Trophoblast cell (in vitro differentiated cells and primary cell): ENCODE results near the gene ZNF25.
A peak's percentile ranks its signal among the peaks of the same experiment; 100 is the strongest.

Source experiments
- DNase-seq, 2 donors: peaks; one replicate each; pipeline ENCODE4 v3.0.0-alpha.2; 2016
- H2AFZ ChIP-seq: 2 replicates; pipeline ENCODE4 v1.6.1; 2013; ENCODE audit warnings: low read length, moderate library complexity, mild to moderate bottlenecking; ENCODE audit not compliant: insufficient read depth, poor library complexity
- H2AK5ac ChIP-seq: 2 replicates; pipeline ENCODE4 v1.6.1; 2013; ENCODE audit warnings: mild to moderate bottlenecking, low read length
- H2BK120ac ChIP-seq: 2 replicates; pipeline ENCODE4 v1.6.1; 2013; ENCODE audit warnings: low read length, mild to moderate bottlenecking, moderate library complexity; ENCODE audit not compliant: insufficient read depth, poor library complexity
- H2BK12ac ChIP-seq: 2 replicates; pipeline ENCODE4 v1.6.1; 2013; ENCODE audit warnings: mild to moderate bottlenecking, low read length, moderate library complexity
- H2BK5ac ChIP-seq: 2 replicates; pipeline ENCODE4 v1.6.1; 2013; ENCODE audit warnings: low read length, low read depth, moderate library complexity, mild to moderate bottlenecking; ENCODE audit not compliant: poor library complexity
- H3K14ac ChIP-seq: 2 replicates; pipeline ENCODE4 v1.6.1; 2013; ENCODE audit warnings: mild to moderate bottlenecking, low read length
- H3K18ac ChIP-seq: 2 replicates; pipeline ENCODE4 v1.6.1; 2013; ENCODE audit warnings: mild to moderate bottlenecking, low read length
- H3K23ac ChIP-seq: 2 replicates; pipeline ENCODE4 v1.6.1; 2013; ENCODE audit warnings: low read length
- H3K27ac ChIP-seq: 2 replicates; pipeline ENCODE4 v1.5.1; 2013; ENCODE audit warnings: low read depth, mild to moderate bottlenecking, inconsistent platforms, low read length, moderate library complexity
- H3K27me3 ChIP-seq: 2 replicates; pipeline ENCODE4 v1.6.1; 2013; ENCODE audit warnings: inconsistent platforms, mild to moderate bottlenecking, low read length, moderate library complexity; ENCODE audit not compliant: insufficient read depth
- H3K36me3 ChIP-seq, 2 experiments: 1 replicate in 1 of 2; 2 replicates in 1 of 2; pipeline ENCODE4 v1.6.1; 2013; ENCODE audit warnings: low read length in 2 of 2, mild to moderate bottlenecking in 2 of 2, moderate library complexity in 1 of 2; ENCODE audit not compliant: insufficient read depth in 2 of 2, control insufficient read depth in 1 of 2
- H3K4ac ChIP-seq: 2 replicates; pipeline ENCODE4 v1.6.1; 2013; ENCODE audit warnings: low read depth, mild to moderate bottlenecking, low read length, moderate library complexity
- H3K4me1 ChIP-seq, 2 experiments: 1 replicate in 1 of 2; 2 replicates in 1 of 2; pipeline ENCODE4 v1.6.1; 2013; ENCODE audit warnings: low read length in 2 of 2, mild to moderate bottlenecking in 2 of 2, moderate library complexity in 1 of 2; ENCODE audit not compliant: insufficient read depth in 2 of 2, control insufficient read depth in 1 of 2
- H3K4me2 ChIP-seq: 2 replicates; pipeline ENCODE4 v1.6.1; 2013; ENCODE audit warnings: inconsistent platforms, mild to moderate bottlenecking, low read length, moderate library complexity
- H3K4me3 ChIP-seq: 2 replicates; pipeline ENCODE4 v1.5.1; 2013; ENCODE audit warnings: mild to moderate bottlenecking, low read depth, low read length, inconsistent platforms
- H3K79me1 ChIP-seq: one replicate; pipeline ENCODE4 v1.6.1; 2013; ENCODE audit warnings: low read length
- H3K79me2 ChIP-seq: 2 replicates; pipeline ENCODE4 v1.6.1; 2013; ENCODE audit warnings: low read length, mild to moderate bottlenecking; ENCODE audit not compliant: control insufficient read depth, insufficient read depth, poor library complexity
- H3K9ac ChIP-seq: 2 replicates; pipeline ENCODE4 v1.6.1; 2013; ENCODE audit warnings: mild to moderate bottlenecking, low read length
- H3K9me3 ChIP-seq: 2 replicates; pipeline ENCODE4 v1.6.1; 2013; ENCODE audit warnings: low read depth, mild to moderate bottlenecking, control low read depth, inconsistent platforms, low read length; ENCODE audit not compliant: insufficient read depth
- H4K12ac ChIP-seq: 2 replicates; pipeline ENCODE4 v1.6.1; 2013; ENCODE audit warnings: low read depth, mild to moderate bottlenecking, low read length, moderate library complexity
- H4K8ac ChIP-seq: 2 replicates; pipeline ENCODE4 v1.6.1; 2013; ENCODE audit warnings: low read depth, mild to moderate bottlenecking, low read length, moderate library complexity
- H4K91ac ChIP-seq: one replicate; pipeline ENCODE4 v1.6.1; 2013; ENCODE audit warnings: low read depth, mild to moderate bottlenecking, low read length, moderate library complexity
- WGBS: extraction: QIAGEN DNeasy Blood & Tissue Kit; methylation state at CpG from one replicate; pipeline ENCODE4 v1.1.7; 2013; ENCODE audit warnings: missing lambda C conversion rate; ENCODE audit not compliant: insufficient read length, insufficient coverage; ENCODE audit errors: extremely low coverage; 5-methylcytosine and 5-hydroxymethylcytosine counted together

ZNF25 gene

DNA sequence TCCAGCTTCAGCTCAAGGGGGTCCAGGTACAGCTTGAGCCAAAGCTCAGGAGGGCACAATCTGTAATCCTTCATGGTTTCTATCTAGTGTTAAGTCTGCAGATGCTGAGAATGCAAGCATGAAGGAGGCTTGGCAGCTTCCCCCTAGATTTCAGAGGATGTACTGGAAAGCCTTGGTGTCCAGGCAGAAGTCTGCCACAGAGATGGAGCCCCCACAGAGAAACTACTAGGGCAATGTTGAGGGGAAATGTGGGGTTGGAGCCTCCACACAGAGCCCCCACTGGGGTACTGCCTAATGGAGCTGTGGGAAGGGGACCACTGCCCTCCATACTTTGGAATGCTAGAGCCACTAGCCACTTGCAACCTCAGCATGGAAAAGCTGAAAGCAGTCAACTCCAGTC lies 11.4 kb downstream of the ZNF25 start:
- DNase-seq = no peak
- Histone ChIP-seq H2AFZ (no peak overlapping the region), H3K79me1 (no peaks in the 10 kb centered on the region), H3K27ac (no peak overlapping the region), H3K36me3 (no peaks in the 10 kb centered on the region), H3K9ac (no peak overlapping the region), H4K12ac (no peak overlapping the region), H3K18ac (no peak overlapping the region), H3K23ac (no peak overlapping the region), H4K91ac (no peak overlapping the region), H3K27me3 (no peaks in the 10 kb centered on the region), H3K9me3 (peaks cover 14% of the 10 kb centered on the region), H3K4me1 (no peaks in the 10 kb centered on the region), H3K14ac (no peak overlapping the region), H2BK12ac (no peak overlapping the region), H3K4me2 (no peak overlapping the region), H3K4me3 (no peak overlapping the region), H3K79me2 (no peaks in the 10 kb centered on the region), H2AK5ac (no peak overlapping the region), H4K8ac (no peak overlapping the region), H2BK120ac (no peak overlapping the region), H2BK5ac (no peak overlapping the region), H3K4ac (no peak overlapping the region)

DNA sequence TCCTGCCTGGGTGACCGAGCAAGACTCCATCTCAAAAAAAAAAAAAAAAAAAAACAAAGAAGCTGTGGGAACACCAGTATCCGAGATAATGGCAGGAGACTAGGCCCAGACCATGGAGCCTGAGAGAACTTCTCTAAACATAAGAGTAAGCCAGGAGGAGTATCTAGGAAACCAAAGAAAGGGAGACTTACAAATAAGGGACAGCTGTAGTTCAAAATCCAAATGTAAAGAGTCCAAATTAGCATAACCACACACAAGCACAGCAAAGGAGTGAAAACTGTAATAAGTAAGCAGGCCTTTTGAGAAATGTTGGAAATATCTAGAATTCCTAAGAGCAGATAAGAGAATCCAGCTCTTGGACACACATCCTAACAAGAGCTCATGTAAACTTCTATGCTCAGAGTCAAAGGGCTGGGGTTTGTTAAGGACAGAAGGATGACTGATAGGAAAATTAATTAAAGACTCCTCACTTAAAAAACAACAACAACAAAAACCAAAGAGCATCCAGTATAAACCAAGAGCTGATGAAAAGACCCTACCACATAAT lies 15.8 kb downstream of the ZNF25 start:
- Histone ChIP-seq H2BK120ac (no peak overlapping the region), H3K79me2 (no peaks in the 10 kb centered on the region), H3K18ac (no peak overlapping the region), H4K91ac (no peak overlapping the region), H3K4me1 (no peaks in the 10 kb centered on the region), H3K27me3 (no peaks in the 10 kb centered on the region), H3K4ac (no peak overlapping the region), H2BK12ac (no peak overlapping the region), H3K36me3 (no peaks in the 10 kb centered on the region), H3K14ac (no peak overlapping the region), H2AFZ (no peak overlapping the region), H2AK5ac (no peak overlapping the region), H3K9ac (no peak overlapping the region), H3K4me2 (no peak overlapping the region), H3K4me3 (no peak overlapping the region), H4K8ac (no peak overlapping the region), H3K23ac (no peak overlapping the region), H3K9me3 (peaks cover 9% of the 10 kb centered on the region), H2BK5ac (no peak overlapping the region), H3K79me1 (no peaks in the 10 kb centered on the region), H3K27ac (no peak overlapping the region), H4K12ac (no peak overlapping the region)
- peak in 1 of 2 donors; percentile 49 for DNase-seq
- WGBS = no CpG with 5 or more reads among the region's 2 CpGs

- Histone ChIP-seq H3K9me3 (peaks cover 3% of the 10 kb centered on the region), H3K4me2 (no peak overlapping the region), H3K23ac (no peak overlapping the region), H4K12ac (no peak overlapping the region), H4K91ac (no peak overlapping the region), H3K79me1 (no peaks in the 10 kb centered on the region), H2BK5ac (no peak overlapping the region), H3K4ac (no peak overlapping the region), H3K27me3 (no peaks in the 10 kb centered on the region), H4K8ac (no peak overlapping the region), H3K27ac (no peak overlapping the region), H3K36me3 (no peaks in the 10 kb centered on the region), H3K4me3 (no peak overlapping the region), H3K4me1 (no peaks in the 10 kb centered on the region), H3K18ac (no peak overlapping the region), H2BK12ac (no peak overlapping the region), H2AK5ac (no peak overlapping the region), H3K9ac (no peak overlapping the region), H2BK120ac (no peak overlapping the region), H3K79me2 (no peaks in the 10 kb centered on the region), H2AFZ (no peak overlapping the region), H3K14ac (no peak overlapping the region)
- DNase-seq = peak; percentile 18 to 73
- no CpG with 5 or more reads among the region's 2 CpGs for WGBS
These were observed 18.6 kb downstream of the ZNF25 start for GRCh38 chr10:37957841-37958240.

DNA sequence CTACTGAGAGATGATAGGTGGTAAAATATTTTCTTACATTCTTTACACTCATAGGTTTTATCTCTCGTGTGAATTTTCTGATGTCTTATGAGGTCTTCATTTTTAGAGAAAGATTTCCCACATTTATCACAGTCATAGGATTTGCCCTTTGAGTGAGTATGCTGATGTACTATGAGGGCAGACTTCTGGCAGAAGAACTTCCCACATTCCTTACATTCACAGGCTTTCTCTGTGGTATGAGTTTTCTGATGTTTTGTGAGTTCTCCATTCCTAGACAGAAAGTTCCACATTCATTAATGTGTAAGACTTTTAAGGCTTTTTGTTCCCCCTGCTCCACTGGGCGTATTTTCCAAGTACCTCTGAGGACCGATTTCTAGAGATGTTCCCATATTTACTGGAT lies 23.5 kb downstream of the ZNF25 start:
- no peak overlapping the region for H2BK12ac ChIP-seq
- no peak overlapping the region for H2BK120ac ChIP-seq
- no peaks in the 10 kb centered on the region for H3K36me3 ChIP-seq
- no peaks in the 10 kb centered on the region for H3K27me3 ChIP-seq
- H3K79me2 ChIP-seq = no peaks in the 10 kb centered on the region
- no peak overlapping the region for H3K23ac ChIP-seq
- no peak overlapping the region for H4K12ac ChIP-seq
- no CpG with 5 or more reads among the region's 3 CpGs for WGBS
- no peak overlapping the region for H2AK5ac ChIP-seq
- no peak overlapping the region for H3K9ac ChIP-seq
- H3K4me2 ChIP-seq = no peak overlapping the region
- no peak overlapping the region for H3K27ac ChIP-seq
- H3K4ac ChIP-seq = no peak overlapping the region
- no peak overlapping the region for H3K4me3 ChIP-seq
- no peak overlapping the region for H3K18ac ChIP-seq
- H3K79me1 ChIP-seq = no peaks in the 10 kb centered on the region
- no peak overlapping the region for H4K8ac ChIP-seq
- H3K4me1 ChIP-seq = no peaks in the 10 kb centered on the region
- H2BK5ac ChIP-seq = no peak overlapping the region
- DNase-seq = peak; percentile 17 to 72
- no peak overlapping the region for H2AFZ ChIP-seq
- H3K14ac ChIP-seq = no peak overlapping the region
- peaks cover 3% of the 10 kb centered on the region for H3K9me3 ChIP-seq
- H4K91ac ChIP-seq = no peak overlapping the region
